SKM-1 treated with dmso at 0.1 percent for 144 hours (cell line): ENCODE data around the gene RAD51B.

ENCODE experiments used
- DNase-seq: peaks from one replicate; lab custom pipeline; 2025; ENCODE audit not compliant: unreplicated experiment; lab: John Stamatoyannopoulos, UW

RAD51B gene

GRCh38 chr14:68374682-68375081 lies 555.1 kb downstream of the RAD51B start:
- no peak for DNase-seq

GRCh38 chr14:68375376-68375775 lies 555.8 kb downstream of the RAD51B start:
- no peak for DNase-seq

- no peak for DNase-seq
These were observed 556.6 kb downstream of the RAD51B start for GRCh38 chr14:68376067-68376779.

GRCh38 chr14:68377006-68377405 lies 557.4 kb downstream of the RAD51B start:
- DNase-seq, result no peak

- no peak for DNase-seq
These were observed 557.9 kb downstream of the RAD51B start for GRCh38 chr14:68377459-68377858.

GRCh38 chr14:68379510-68380328 lies 560.1 kb downstream of the RAD51B start:
- DNase-seq, result no peak

GRCh38 chr14:68380329-68380741 lies 560.8 kb downstream of the RAD51B start:
- no peak for DNase-seq

GRCh38 chr14:68384335-68384734 lies 564.8 kb downstream of the RAD51B start:
- DNase-seq, result no peak

GRCh38 chr14:68384881-68385280 lies 565.3 kb downstream of the RAD51B start:
- no peak for DNase-seq

GRCh38 chr14:68386446-68386845 lies 566.9 kb downstream of the RAD51B start:
- no peak for DNase-seq

- DNase-seq, result no peak
These were observed 567.6 kb downstream of the RAD51B start for GRCh38 chr14:68386950-68387779.

GRCh38 chr14:68389943-68390342 lies 570.4 kb downstream of the RAD51B start:
- DNase-seq, result no peak

- no peak for DNase-seq
These were observed 571.2 kb downstream of the RAD51B start for GRCh38 chr14:68390741-68391140.

- no peak for DNase-seq
These were observed 571.9 kb downstream of the RAD51B start for GRCh38 chr14:68391311-68392014.

GRCh38 chr14:68392393-68393141 lies 573.0 kb downstream of the RAD51B start:
- DNase-seq, result peak; percentile 20

- DNase-seq, result no peak
These were observed 573.7 kb downstream of the RAD51B start for GRCh38 chr14:68393259-68393658.

- DNase-seq, result no peak
These were observed 574.7 kb downstream of the RAD51B start for GRCh38 chr14:68394118-68394763.

GRCh38 chr14:68394764-68395143 lies 575.2 kb downstream of the RAD51B start:
- DNase-seq, result no peak

- no peak for DNase-seq
These were observed 576.0 kb downstream of the RAD51B start for GRCh38 chr14:68395604-68396003.

GRCh38 chr14:68396461-68396860 lies 576.9 kb downstream of the RAD51B start:
- DNase-seq, result no peak
